Posterior vena cava (tissue), 2 donors: ENCODE results near the gene LDLRAD3. TPM values are rescaled to one million over a fixed set of nuclear protein-coding genes. Genes with fewer than 3 reads are reported as not detected.
"Not testable (repeated sequence)": the region's sequence is repeated elsewhere in the genome, so short reads cannot be mapped to it uniquely, and the experiment has no call there.

ENCODE experiments used
- DNase-seq: peaks from one replicate; pipeline ENCODE4 v3.0.0-alpha.2; 2020; ENCODE audit warnings: low spot score
- intact Hi-C, 2 donors: fragments of 100-400 bp; cut with DNase I; formaldehyde crosslinking; loops; one replicate each; pipeline versions ENCODE4 v1.14.1 to v1.14.2; 2022 to 2023
- total RNA-seq, 2 donors: library from RNA; stranded (reverse); fragmentation: NEBNext Ultra II Directional; extraction: Animal tissue kit (Norgen Biotek cat#: 25700); gene quantifications; one replicate each; pipeline ENCODE4 v1.2.1, GENCODE V29; 2021
- donor health status: DM: yes; HTN: yes; CAD: no.
- donor health status: DM: yes; HTN: yes; CAD: no.

The LDLRAD3 gene
- total RNA-seq, 2 donors from 2014 or later: 12.4 to 18.4 TPM

- DNase-seq: no peak
- intact Hi-C loops: loop anchor here in 1 of 2 donors (10.0 kb wide), 1 partner anchor 225 kb away; no protein-coding TSS in a partner anchor
Observed at GRCh38 chr11:36029616-36030015, 85.8 kb downstream of the LDLRAD3 start.

DNA sequence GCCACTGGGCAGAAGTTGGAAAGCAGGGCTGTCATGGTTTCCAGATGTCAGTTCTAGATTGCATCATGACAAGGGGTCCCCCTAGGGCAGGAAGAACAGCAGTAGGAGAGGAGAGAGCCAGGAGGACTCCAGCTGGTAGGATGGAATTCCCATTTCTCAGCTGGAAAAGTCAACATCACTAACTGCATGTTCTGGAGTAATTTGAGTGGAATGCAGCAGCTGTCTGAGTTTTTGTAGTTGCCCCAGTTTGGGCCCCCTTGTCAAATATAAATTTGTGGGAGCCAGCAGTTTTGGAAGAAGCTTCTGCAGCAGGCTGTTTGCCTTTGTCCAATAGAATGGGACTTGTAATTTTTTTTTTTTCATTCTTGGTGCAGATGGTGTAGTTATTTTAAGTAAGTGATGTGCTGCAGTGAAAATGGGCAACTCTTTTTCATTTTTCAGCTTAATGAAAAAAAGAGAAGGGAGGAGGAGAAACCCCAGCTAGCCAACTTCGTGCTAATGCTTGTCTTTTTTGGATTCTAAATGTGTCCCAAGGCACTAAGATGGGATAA, 86.9 kb downstream of the LDLRAD3 start:
- intact Hi-C loops: loop anchor here in 1 of 2 donors (10.0 kb wide), 1 partner anchor 224 kb away; no protein-coding TSS in a partner anchor
- DNase-seq: no peak

DNA sequence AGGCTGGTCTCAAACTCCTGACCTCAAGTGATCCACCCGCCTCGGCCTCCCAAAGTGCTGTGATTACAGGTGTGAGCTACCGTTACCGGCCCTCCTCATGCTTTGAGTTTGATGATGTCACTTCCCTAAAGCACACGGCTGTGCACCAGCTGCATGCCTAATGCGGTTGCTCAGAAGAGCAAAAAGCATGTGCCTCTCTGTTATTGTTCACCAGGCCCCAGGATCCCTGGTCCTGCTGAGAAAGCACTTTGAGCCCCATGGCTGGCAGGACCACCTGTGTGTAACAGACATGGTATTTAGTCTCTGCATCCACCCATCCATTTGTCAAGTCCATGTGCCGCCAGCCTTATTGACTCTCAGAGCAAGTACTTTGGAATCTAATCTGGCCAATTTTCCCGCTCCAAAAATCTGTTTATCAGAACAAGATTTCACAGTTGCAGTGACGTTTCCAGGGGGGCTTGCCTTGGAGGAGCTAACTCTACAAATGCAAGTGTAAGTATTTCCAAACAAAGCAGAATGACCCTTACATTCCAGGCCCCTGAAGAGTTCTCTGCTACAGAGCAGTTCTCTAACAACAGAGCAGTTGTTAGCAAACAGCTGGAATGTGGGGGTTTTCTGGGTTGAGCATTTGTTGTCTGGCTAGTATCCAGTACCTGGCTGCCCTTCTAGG, 89.4 kb downstream of the LDLRAD3 start:
- intact Hi-C loops: loop anchor here in 1 of 2 donors (10.0 kb wide), 1 partner anchor 222 kb away; no protein-coding TSS in a partner anchor
- DNase-seq: no peak

DNA sequence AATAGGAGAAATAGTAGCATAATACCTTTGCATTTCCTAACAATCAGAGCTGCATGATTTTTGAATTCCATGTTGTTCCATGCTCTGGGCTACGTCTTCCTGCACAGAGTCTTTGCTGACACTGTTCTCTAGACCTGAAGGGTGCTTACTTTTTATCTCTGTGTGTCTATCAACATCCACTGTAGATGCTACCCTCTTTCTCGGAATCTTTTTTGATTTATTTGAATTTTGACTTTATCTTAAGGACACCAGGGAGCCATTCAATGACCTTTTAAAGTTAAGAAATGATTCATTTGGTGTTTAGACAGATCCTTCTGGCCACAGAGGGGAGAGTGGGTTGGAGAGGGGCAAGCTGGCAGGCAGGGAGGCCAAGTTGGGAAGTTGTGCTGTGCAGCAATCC, 90.1 kb downstream of the LDLRAD3 start:
- intact Hi-C loops: loop anchor here in 1 of 2 donors (10.0 kb wide), 1 partner anchor 221 kb away; no protein-coding TSS in a partner anchor
- no peak for DNase-seq

- intact Hi-C loops: loop anchor here in 1 of 2 donors (10.0 kb wide), 1 partner anchor 220 kb away; no protein-coding TSS in a partner anchor
- no peak for DNase-seq
Observed at GRCh38 chr11:36034551-36035331, 90.9 kb downstream of the LDLRAD3 start.

DNA sequence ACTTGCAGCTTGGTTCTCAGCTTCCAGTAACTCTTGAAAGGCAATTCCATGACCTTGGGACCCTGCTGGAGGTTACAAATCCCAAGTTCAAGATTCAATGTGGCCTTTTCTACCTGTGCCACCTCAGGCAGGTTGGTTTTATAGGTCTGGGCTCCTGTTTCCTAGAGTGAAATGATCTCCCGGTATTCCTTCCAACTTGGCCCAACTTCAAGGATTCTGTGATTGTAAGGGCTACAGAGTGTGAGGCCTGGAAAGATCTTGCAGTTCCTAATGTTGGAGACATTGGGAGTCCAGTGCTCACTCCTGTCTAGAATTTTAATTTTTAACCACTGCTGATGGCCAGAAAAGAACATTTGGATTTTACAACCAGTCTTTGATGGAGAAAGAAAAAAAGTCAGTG, 91.6 kb downstream of the LDLRAD3 start:
- no peak for DNase-seq

DNA sequence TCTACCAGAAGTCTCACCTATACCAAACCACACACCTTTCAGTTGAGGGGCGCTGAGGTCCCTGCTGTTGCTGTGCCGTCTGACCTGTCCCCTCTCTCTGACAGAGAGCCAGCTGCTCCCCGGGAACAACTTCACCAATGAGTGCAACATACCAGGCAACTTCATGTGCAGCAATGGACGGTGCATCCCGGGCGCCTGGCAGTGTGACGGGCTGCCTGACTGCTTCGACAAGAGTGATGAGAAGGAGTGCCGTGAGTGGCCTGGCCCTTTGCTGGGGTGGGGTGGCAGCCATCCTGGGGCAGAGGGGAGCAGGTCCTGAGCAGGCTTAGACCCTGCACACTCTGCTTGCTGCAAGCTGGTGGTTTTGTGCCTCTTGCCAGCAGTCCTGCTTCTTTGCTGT, 92.1 kb downstream of the LDLRAD3 start:
- intact Hi-C loops: loop anchor here in 1 of 2 donors (10.0 kb wide), 1 partner anchor 219 kb away; no protein-coding TSS in a partner anchor
- no peak for DNase-seq

More for the DNA sequence above, 91.6 kb downstream of the LDLRAD3 start:
- intact Hi-C loops: loop anchor here in 1 of 2 donors (10.0 kb wide), 1 partner anchor 219 kb away; no protein-coding TSS in a partner anchor

GRCh38 chr11:36037031-36037430, 93.2 kb downstream of the LDLRAD3 start:
- DNase-seq: no peak

DNA sequence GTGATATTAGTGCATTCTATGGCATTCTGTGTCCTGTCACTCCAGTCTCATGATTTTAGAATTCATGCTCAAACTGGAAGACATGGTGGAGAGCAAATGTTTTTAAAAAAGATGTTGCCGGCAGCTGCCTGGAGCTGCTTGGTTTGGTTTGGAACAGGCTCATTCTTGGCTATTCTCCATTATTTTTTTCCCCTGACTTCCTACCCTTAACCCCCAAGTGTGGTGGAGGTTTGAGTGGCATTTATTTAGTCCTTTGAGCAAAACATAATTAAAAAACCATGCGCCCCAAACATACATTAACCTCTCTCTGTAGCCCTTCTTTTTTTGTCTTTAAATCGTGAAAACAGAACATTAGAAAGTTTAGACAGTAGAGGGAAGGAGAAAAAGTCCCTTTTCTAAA, 94.7 kb downstream of the LDLRAD3 start:
- intact Hi-C loops: loop anchor here (2.0 to 10.0 kb wide), 2 partner anchors 62 to 216 kb away; no protein-coding TSS in a partner anchor
- DNase-seq: no peak

More at GRCh38 chr11:36037031-36037430, 93.2 kb downstream of the LDLRAD3 start:
- intact Hi-C loops: loop anchor here in 1 of 2 donors (10.0 kb wide), 1 partner anchor 218 kb away; no protein-coding TSS in a partner anchor

- no peak for DNase-seq
- intact Hi-C loops: loop anchor here (2.0 to 10.0 kb wide), 2 partner anchors 61 to 215 kb away; no protein-coding TSS in a partner anchor
Observed at GRCh38 chr11:36039471-36039870, 95.6 kb downstream of the LDLRAD3 start.

DNA sequence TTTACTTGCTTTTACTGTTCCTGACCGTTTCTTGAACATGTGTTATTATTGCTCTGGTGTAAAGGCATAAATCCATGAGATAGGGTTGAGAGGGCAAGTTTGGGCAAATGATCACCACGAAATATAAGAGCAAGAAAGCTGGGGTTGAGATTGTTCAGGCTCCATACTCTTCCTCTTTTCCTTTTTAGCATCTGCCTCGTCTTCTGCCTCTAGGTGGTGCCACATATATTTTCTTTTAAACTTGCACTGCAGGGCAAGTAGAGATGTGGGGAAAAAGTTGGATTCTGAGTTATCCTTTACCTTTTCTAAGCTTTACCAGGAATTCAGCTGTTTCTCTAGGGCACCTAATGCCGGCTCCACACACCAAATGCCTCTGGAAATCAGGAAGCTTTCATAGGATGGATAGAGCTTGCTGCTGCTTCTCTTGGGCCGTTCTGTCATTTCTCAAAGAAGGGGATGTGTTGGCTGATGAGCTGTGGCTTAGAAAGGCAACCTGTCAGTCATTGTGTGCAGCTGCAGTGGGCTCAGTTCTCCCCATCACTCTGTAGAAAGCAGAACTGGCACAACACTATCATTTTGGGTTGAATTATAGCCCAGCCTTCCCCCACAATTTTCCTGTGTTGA, 98.2 kb downstream of the LDLRAD3 start:
- intact Hi-C loops: no loop called here
- DNase-seq: no peak

DNA sequence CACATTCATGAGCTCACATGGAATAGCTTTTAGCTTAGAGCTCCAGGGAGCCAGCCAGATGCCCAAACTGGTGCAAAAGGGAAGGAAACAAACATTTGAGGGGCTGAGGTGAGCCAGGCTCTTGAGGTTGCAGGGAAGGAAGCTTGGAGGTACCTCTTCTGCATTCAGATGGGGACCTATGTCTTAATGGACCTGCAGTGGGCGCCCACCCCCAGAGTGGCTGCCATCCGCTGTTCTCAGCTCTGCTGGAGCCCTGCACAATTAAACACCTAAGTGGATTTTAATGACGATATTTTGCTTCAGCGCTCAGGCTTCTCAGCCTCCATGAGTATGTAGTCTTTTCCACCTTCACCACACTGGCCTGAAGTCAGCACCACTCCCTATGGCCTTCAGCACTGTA, 100.8 kb downstream of the LDLRAD3 start:
- intact Hi-C loops: no loop called here
- no peak for DNase-seq

GRCh38 chr11:36045945-36046344, 102.1 kb downstream of the LDLRAD3 start:
- DNase-seq, intact Hi-C loops: not testable (repeated sequence)

DNA sequence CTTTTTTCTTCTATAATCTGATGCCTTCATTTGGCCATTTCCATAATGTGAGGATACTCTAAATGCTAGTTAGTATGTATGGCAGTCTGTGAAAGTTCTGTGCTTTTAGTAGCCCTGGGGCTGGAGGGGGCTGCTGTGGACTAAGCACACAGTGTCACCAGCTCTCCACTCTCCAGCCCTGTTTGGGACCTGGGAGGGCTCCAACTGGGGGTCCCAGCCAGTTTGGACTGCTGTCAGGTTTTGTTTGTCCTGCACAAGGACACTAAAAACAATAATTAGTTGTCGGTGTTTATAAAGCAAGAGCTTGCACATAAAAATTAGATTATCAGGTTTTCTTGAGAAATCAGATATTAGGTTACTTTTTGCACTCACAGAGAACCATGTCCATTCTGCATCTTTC, 103.1 kb downstream of the LDLRAD3 start:
- intact Hi-C loops: no loop called here
- DNase-seq: no peak

DNA sequence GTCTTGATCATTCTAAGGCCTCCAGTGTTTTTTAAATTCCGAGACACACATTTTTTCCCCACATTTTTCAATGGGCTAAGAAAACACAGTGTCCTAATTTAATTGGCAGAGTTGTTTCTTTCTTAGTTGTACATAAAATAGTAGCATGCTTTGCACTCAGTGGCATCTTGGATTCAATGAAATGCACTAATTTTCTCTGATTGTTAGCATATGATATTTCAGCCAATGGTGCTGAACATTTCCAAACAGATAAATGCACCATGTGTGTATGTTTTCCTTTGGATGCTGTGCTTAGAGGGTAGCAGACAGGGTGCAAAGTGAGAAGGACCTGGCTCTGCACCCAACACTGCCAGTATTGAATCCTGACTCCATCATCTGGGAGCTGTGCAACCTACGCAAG, 103.5 kb downstream of the LDLRAD3 start:
- intact Hi-C loops: no loop called here
- no peak for DNase-seq

DNA sequence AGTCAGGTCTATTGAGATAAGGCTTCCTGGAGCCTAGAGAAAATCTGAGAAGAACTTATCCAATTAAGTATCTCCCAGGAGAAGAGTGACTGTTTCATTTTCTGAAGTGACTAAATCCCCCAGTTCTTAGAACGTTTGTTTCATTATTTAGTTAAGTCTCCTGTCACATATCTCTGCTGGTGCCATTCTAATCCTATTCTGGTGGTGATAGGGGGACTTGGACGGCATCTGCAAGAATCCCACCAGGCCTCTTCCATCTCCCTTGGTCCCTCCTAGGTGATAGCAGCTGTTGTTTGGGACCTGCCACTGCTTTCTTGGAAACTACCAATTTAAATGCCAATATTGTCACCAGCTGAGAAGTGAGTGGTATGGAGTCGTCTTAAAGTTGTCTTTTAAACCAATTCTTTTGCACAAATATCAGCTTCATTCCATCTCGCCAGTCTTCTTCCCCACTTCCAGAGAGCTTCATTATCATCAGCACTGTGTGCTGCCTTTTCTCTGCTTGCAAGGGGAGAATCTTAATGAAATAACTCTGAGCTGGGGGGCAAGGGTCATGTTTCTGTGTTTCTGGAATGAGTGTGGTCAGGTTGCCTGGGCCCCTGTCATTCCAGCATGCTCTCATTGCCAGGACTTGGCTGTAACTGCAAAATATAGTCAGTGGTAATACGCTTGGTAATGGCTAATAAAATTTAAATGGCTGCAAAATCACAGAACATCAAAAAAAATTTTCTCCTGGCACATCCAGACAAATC, 104.8 kb downstream of the LDLRAD3 start:
- intact Hi-C loops: no loop called here
- DNase-seq: no peak

DNA sequence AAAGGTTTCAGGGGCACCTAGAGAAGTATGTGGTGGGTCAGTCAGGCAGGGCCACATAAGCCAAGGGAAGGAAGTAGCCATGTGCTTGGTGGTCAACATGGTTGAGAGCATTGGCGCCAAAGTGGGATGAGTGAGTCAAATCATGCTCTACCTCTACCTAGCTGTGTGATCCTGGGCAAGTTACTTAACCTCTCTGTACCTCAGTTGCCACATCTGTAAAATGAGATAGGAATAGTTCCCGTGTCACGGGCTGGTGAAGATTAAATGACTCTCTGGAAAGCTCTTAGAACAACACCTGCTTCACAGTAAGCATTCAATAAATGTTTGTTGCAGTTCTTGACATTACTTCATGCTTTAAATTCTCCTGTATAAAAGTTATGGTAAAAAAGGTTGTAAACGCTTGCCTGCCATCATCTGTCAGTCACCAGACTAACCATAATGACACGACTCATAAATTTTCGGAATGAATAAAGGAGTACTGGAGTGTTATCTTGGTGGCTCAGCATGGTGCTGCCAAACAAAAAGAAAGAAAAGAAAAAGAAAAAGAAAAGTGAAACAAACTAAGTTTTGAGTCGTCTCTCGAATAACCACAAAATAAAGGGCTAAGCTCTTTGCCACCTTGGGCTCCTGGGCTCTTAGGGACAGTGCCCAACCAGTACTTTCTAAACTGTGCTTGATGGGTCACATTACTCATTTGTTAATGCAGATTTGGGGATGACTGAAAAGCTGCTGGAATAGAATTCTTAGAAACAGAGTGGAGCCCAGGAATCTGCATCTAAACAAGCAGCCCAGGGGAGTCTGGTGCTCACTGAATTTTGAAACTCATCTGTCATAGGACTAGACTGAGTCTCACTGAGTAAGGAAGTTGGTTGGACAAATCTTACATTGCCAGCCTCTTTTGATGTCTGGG, 107.6 kb downstream of the LDLRAD3 start:
- no peak for DNase-seq
- intact Hi-C loops: no loop called here

DNA sequence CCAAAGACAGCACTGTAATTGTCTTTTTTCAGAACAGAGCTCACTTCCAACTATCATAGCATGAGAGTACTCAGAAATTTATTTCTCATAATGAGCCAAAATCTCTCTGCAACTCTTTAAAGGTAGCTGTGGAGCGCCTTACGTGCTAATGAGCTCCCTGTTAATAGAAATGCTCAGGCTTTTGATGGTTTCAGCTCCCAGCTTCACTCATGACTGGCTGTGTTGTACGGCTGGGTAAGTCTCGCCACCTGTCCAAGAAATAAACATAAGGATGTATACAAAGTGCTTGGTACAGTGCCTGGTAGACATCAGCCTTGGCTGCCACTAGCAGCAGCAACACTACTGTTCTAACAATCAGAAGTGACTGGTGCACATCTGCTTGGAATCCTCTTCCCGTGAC, 109.4 kb downstream of the LDLRAD3 start:
- intact Hi-C loops: no loop called here

More for the DNA sequence above, 109.4 kb downstream of the LDLRAD3 start:
- DNase-seq: no peak
